Measurements from ENCODE around the gene CDC42SE1. TPM values are rescaled to one million over a fixed set of nuclear protein-coding genes. Genes with fewer than 3 reads are reported as not detected.

CDC42SE1 gene
- polyA plus RNA-seq, 1 experiment, result 60.4 TPM

- peak within 1 kb of the TSS; percentile 88 for H3K4me3 ChIP-seq (ENCODE audit: low read depth, low read length)
- no peaks in the 10 kb centered on the region for H3K27me3 ChIP-seq (ENCODE audit: control insufficient read depth, insufficient read depth, low read length)
- H3K36me3 ChIP-seq (ENCODE audit: control insufficient read depth, insufficient read depth, low read length), result peaks cover 7% of the 10 kb centered on the region
- CTCF ChIA-PET, result interaction anchor here (0.9 to 3.3 kb wide), 7 partner anchors 9 to 256 kb away, joined by 3 to 15 read pairs (median 10); partner anchors contain the start of genes C1orf56 and GABPB2
- POLR2A ChIA-PET, result interaction anchor here (0.6 kb wide), 1 partner anchor 500 kb away, joined by 4 read pairs; no protein-coding TSS in a partner anchor
- DNase-seq (ENCODE audit: low read depth), result no peak
- no peak for TF ChIP-seq CTCF (IDR thresholded peaks at IDR 0.05; ENCODE audit: insufficient read depth, low read depth, low read length)
Observed at GRCh38 chr1:151060007-151060656, 710 bp upstream of the CDC42SE1 start, which contains the start of gene MLLT11. TSS of gene MLLT11 (plus strand) at chr1:151060397. CDS start at chr1:151067225, 6,828 bp downstream.

DNA sequence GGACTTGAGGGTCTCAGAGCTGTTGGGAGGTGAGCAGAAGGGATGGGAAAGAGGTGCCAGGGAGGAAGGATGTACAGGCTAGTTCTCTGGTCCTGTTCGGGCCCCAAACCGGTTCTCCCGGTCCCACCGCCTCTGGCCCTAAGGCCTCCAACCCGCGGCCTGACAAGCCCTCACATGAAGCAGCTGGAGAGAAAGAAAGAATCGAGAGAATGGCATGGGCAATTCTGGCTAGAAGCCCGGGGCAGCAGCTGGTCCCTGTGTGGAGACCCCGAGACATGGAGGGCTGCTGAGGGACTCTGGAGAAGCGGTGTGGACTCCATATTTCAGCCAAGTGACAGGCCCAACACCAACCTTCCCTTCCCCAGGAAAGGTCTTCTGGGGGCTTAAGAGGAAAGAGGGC, 730 bp downstream of the CDC42SE1 start:
- ChIA-PET POLR2A (interaction anchor here (0.6 kb wide), 2 partner anchors 41 to 193 kb away, joined by 3 to 13 read pairs; no protein-coding TSS in a partner anchor), CTCF (interaction anchor here (0.8 to 2.5 kb wide), 8 partner anchors 9 to 258 kb away, joined by 3 to 15 read pairs (median 4); partner anchors contain the start of genes C1orf56, GABPB2 and MINDY1)
- no peak for TF ChIP-seq CTCF (IDR thresholded peaks at IDR 0.05; ENCODE audit: insufficient read depth, low read depth, low read length)
- H3K4me3 ChIP-seq (ENCODE audit: low read depth, low read length), result peak overlapping the region; percentile 88
- no peaks in the 10 kb centered on the region for H3K27me3 ChIP-seq (ENCODE audit: control insufficient read depth, insufficient read depth, low read length)
- H3K36me3 ChIP-seq (ENCODE audit: control insufficient read depth, insufficient read depth, low read length), result peaks cover 15% of the 10 kb centered on the region
- no peak for DNase-seq (ENCODE audit: low read depth)

DNA sequence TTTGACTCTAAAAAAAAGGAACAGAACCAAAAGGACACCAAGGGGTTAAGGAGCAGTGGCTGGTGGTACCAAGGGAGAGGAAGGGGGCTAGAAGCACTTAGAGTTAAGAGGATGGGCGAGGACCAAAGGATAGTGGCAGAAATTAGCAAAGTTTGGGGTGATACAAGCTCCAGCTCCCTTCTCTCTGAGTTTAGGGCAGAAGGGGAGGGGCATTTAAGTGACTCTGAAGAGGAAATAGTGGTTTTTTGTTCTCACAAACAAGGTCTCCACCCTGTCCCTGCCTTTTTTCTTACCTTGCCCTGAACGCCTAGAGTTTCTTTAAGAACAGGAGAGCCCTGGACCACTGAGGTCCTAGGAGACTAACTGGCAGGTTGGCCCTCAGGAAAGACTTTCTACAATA, 3.3 kb downstream of the CDC42SE1 start:
- Histone ChIP-seq H3K4me3 (ENCODE audit: low read depth, low read length) (no peak overlapping the region), H3K36me3 (ENCODE audit: control insufficient read depth, insufficient read depth, low read length) (peaks cover 21% of the 10 kb centered on the region), H3K27me3 (ENCODE audit: control insufficient read depth, insufficient read depth, low read length) (no peaks in the 10 kb centered on the region)
- ChIA-PET POLR2A (no interaction called here), CTCF (no interaction called here)
- no peak for TF ChIP-seq CTCF (IDR thresholded peaks at IDR 0.05; ENCODE audit: insufficient read depth, low read depth, low read length)
- DNase-seq (ENCODE audit: low read depth), result no peak

DNA sequence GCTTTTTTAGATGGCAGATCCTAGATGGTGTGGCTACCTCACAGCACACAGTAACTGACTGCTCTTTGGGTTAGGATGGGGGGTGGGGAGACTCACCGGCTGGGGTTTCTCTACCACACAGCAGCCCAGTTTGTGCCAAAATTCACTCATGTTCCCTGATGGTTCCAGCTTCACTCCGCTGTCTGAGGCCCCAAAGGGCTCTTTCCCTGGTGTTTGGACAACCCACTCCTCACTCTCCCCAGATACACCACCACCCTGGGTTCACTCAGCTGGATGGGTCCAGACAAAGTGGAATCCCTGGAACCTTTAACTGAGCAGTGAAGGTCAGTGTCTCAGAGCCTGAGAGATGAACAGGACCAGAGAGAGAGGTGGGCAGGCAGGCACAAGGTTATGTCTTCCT, 3.8 kb downstream of the CDC42SE1 start:
- no peak for DNase-seq (ENCODE audit: low read depth)
- ChIA-PET CTCF (interaction anchor here (0.9 kb wide), 1 partner anchor 50 kb away, joined by 3 read pairs; no protein-coding TSS in a partner anchor), POLR2A (no interaction called here)
- Histone ChIP-seq H3K36me3 (ENCODE audit: control insufficient read depth, insufficient read depth, low read length) (peaks cover 21% of the 10 kb centered on the region), H3K27me3 (ENCODE audit: control insufficient read depth, insufficient read depth, low read length) (no peaks in the 10 kb centered on the region), H3K4me3 (ENCODE audit: low read depth, low read length) (no peak overlapping the region)
- no peak for TF ChIP-seq CTCF (IDR thresholded peaks at IDR 0.05; ENCODE audit: insufficient read depth, low read depth, low read length)

DNA sequence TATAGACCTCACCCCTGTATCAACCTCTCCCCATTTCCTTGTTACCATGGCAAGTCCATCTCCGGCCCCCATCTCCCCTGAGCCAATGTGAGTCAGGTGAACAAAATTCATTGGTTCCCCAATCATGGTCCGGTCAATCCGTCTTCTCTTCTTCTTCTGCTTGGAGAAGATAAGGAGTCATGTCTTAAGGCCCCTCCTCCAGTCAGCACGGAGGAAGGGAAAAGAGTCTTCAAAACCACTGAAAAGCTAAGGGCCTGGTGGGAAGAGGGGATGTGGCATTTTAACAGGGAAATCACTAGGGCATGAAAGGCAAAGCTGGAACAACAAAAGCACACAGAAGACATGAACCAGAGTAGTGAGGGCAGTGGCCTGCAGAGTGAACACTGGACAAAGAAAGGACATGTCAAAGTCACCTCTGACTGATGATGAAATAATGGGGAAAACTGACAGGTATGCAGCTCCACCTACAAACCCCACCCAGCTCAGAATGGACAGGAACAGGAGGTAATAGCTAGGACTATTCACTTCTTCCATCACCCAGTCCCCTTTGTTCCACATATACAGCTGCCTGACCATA, 4.4 kb downstream of the CDC42SE1 start:
- no peak for DNase-seq (ENCODE audit: low read depth)
- CTCF ChIA-PET, result interaction anchor here (0.9 kb wide), 1 partner anchor 49 kb away, joined by 3 read pairs; no protein-coding TSS in a partner anchor
- Histone ChIP-seq H3K27me3 (ENCODE audit: control insufficient read depth, insufficient read depth, low read length) (no peaks in the 10 kb centered on the region), H3K36me3 (ENCODE audit: control insufficient read depth, insufficient read depth, low read length) (peaks cover 21% of the 10 kb centered on the region), H3K4me3 (ENCODE audit: low read depth, low read length) (no peak overlapping the region)
- no peak for TF ChIP-seq CTCF (IDR thresholded peaks at IDR 0.05; ENCODE audit: insufficient read depth, low read depth, low read length)
- POLR2A ChIA-PET, result no interaction called here

All from BJ (cell line).